Fibroblast of skin of right quadriceps (primary cell): ENCODE data around the gene CEACAM16.
A peak's percentile ranks its signal among the peaks of the same experiment; 100 is the strongest.
"Not testable (repeated sequence)": the region's sequence is repeated elsewhere in the genome, so short reads cannot be mapped to it uniquely, and the experiment has no call there.

Source experiments
- DNase-seq: peaks from one replicate; pipeline ENCODE4 v3.0.0-alpha.2; 2013

Gene CEACAM16, protein sequence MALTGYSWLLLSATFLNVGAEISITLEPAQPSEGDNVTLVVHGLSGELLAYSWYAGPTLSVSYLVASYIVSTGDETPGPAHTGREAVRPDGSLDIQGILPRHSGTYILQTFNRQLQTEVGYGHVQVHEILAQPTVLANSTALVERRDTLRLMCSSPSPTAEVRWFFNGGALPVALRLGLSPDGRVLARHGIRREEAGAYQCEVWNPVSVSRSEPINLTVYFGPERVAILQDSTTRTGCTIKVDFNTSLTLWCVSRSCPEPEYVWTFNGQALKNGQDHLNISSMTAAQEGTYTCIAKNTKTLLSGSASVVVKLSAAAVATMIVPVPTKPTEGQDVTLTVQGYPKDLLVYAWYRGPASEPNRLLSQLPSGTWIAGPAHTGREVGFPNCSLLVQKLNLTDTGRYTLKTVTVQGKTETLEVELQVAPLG

DNA sequence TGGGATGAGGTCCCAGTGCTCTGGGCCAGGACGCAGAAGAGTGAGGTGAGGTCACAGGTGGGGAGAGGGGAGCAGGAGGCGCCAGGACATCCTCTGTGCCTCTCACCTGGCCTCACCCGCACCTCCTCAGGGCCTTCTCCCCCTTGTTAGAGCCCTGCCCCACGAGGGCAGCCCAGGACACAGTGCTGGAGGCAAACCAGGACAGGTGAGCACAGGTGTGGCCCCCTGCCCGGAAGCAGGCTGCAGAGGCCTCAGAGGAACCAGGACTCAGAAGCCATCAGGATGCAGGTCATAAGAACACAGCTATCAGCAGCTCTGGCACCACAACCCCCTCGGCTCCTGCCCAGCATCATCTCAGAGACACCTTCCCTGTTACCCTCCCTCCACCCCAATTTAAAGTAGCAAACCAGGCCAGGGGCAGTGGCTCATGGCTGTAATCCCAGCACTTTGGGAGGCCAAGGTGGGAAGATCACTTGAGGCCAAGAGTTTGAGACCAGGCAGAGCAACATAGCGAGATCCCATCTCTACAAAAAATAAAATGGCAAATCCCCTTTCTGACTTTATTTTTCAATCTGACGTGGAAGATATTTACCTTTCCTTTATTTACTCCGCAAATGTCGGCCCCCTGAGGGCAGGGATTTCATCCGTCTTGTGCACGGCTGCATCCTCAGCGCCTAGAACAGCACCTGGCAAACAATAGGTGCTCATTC lies at the start of gene CEACAM16:
CEACAM16 (plus strand) TSS at position 660 of the 710 bp plus-strand sequence. CDS start 2,306 bp downstream, outside the sequence.
- no peak for DNase-seq

DNA sequence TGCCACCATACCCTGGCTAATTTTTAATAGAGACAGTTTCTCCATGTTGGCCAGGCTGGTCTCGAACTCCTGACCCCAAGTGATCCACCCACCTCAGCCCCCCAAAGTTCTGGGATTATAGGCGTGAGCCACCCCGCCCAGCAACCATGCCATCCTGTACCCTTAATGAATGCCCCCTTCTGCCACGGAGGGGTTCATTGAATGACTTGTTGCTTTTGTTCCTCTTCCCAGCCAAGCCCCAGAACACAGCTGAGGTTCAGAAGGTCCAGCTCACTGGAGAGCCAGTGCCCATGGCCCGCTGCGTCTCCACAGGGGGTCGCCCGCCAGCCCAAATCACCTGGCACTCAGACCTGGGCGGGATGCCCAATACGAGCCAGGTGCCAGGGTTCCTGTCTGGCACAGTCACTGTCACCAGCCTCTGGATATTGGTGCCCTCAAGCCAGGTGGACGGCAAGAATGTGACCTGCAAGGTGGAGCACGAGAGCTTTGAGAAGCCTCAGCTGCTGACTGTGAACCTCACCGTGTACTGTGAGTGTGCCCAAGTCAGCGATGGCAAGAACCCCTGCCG lies 49.3 kb upstream of the CEACAM16 start:
- no peak for DNase-seq

DNA sequence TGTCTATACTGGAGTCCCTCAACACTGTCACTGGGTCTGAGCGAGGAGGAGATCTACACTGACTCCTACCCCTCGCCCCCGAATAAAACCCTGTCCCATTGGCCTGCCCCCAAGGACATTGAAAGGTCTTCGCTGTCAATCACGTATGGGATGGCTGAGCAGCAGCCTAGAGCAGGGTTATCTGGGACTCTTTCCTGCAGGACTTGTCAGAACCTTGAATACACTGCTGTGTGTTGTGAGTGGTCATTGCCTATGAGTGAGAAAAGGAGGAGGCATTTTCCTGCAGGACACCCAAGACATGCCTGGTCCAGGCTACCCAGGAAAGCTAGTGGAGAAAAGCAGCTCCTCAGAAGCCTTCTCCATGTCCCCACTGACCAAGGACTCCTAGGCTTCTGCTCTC lies 45.6 kb upstream of the CEACAM16 start:
- no peak for DNase-seq

- DNase-seq: peak; percentile 38
These were observed 44.8 kb upstream of the CEACAM16 start for GRCh38 chr19:44653977-44654774.

- peak; percentile 77 for DNase-seq
These were observed 41.6 kb upstream of the CEACAM16 start for GRCh38 chr19:44657211-44657921.

DNA sequence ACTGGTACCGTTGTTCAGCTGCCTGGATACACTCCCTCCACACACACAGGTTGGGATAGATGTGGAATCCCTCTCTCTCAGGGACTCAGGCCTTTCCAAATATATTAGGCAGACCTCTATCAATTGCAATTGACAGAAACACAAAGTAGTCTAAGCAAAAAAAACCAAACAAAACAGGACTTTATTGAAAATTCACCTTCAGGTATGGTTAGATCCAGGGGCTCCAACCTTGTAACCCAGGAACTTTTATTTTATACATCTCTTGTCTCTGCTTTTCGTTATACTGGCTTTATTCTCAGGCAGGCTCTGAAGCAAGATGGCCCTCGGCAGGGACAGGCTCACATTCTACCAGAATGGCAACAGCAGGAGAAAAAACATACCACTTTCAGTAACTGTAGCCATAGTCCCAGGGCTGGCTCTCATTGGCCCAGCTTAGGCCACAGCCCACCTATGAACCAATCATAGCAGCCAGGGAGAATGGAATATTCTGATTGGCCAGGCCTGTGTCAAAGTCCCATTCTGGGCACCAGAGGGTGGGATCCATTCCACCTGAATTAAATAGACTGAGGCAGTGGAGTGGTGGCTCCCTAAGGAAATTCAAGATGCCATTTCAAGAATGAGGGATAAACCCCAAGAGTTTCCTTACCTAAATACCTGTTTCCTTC lies 40.8 kb upstream of the CEACAM16 start:
- DNase-seq: no peak

GRCh38 chr19:44660081-44660480 lies 38.9 kb upstream of the CEACAM16 start:
- no peak for DNase-seq

GRCh38 chr19:44661205-44661604 lies 37.7 kb upstream of the CEACAM16 start:
- no peak for DNase-seq

GRCh38 chr19:44661904-44662303 lies 37.0 kb upstream of the CEACAM16 start:
- no peak for DNase-seq

DNA sequence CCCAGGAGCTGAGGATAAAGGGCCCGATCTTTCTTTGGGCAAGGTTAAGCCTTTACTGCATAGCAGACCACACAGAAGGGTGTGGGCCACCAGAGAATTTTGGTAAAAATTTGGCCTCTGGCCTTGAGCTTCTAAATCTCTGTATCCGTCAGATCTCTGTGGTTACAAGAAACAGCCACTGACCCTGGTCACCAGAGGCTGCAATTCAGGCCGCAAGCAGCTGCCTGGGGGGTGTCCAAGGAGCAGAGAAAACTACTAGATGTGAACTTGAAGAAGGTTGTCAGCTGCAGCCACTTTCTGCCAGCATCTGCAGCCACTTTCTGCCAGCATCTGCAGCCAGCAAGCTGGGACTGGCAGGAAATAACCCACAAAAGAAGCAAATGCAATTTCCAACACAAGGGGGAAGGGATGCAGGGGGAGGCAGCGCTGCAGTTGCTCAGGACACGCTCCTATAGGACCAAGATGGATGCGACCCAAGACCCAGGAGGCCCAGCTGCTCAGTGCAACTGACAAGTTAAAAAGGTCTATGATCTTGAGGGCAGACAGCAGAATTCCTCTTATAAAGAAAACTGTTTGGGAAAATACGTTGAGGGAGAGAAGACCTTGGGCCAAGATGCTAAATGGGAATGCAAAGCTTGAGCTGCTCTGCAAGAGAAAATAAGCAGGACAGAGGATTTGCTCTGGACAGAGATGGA lies 36.1 kb upstream of the CEACAM16 start:
- DNase-seq: peak; percentile 17

DNA sequence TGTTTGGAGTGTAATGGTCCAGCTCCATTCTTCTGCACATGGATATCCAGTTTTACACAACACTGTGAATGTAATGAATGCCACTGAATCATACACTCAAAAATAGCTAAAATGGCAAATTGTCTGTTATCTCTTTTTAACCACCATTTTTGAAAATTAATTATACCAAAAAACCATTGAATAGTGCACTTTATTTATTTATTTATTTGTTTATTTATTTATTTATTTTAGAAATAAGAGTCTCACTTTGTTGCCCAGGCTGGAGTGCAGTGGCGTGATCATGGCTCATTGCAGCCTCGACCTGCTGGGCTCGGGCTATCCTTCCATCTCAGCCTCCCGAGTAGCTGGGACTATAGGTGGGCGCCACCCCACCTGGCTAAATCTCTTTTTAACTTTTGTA lies 35.0 kb upstream of the CEACAM16 start:
- no peak for DNase-seq

- DNase-seq: no peak
These were observed 34.0 kb upstream of the CEACAM16 start for GRCh38 chr19:44664976-44665375.

- DNase-seq: no peak
These were observed 31.9 kb upstream of the CEACAM16 start for GRCh38 chr19:44666852-44667556.

GRCh38 chr19:44668985-44669764 lies 29.8 kb upstream of the CEACAM16 start:
- DNase-seq: no peak

- DNase-seq: not testable (repeated sequence)
These were observed 28.9 kb upstream of the CEACAM16 start for GRCh38 chr19:44670027-44670426.

GRCh38 chr19:44671400-44671799 lies 27.6 kb upstream of the CEACAM16 start, which contains the start of gene CEACAM19:
TSS of gene CEACAM19 (plus strand) at chr19:44671482. CDS start at chr19:44671932, 450 bp downstream.
- no peak for DNase-seq

- no peak for DNase-seq
These were observed 26.7 kb upstream of the CEACAM16 start for GRCh38 chr19:44672226-44672625.

DNA sequence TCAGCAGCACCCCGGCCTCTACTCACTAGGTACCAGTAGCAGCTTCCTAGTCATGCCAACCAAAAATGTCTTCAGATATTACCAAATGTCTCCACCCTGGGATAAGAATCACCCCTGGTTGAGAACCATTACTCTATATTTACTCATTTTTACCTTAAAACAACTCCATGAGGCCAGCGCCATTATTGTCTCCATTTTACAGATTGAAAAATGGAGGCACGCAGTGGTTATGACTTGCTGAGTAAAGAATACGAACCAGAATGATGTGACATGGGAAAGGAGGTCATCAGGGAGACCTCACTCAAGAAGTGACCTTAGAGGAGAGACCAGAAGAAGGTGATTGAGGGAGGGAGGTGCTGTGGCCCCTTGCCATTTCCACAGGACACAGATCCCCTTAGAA lies 25.4 kb upstream of the CEACAM16 start:
- DNase-seq: no peak

GRCh38 chr19:44675521-44675920 lies 23.4 kb upstream of the CEACAM16 start:
- DNase-seq: no peak
